AG04449 (cell line): ENCODE results near the gene USP15.

ENCODE experiments used
- CTCF ChIA-PET: fragments of 350-600 bp; formaldehyde crosslinking; extraction: SDS; loops from one replicate; lab custom pipeline; 2021; ENCODE audit warnings: antibody characterized with exemption; lab: Yijun Ruan, JAX
- POLR2A ChIA-PET: fragments of 400-600, 350-600 bp; formaldehyde crosslinking; extraction: SDS; loops from one replicate; lab custom pipeline; 2020; ENCODE audit warnings: antibody characterized with exemption, inconsistent platforms; lab: Yijun Ruan, JAX
- DNase-seq: peaks from one replicate; pipeline ENCODE4 v3.0.0-alpha.2; 2010; ENCODE audit warnings: low read depth, low spot score
- H3K4me3 ChIP-seq: 2 replicates; pipeline ENCODE4 v1.5.1; 2011; ENCODE audit warnings: low read depth, mild to moderate bottlenecking, control low read depth, low read length
- CTCF ChIP-seq: IDR thresholded peaks from one replicate; pipeline ENCODE4 v1.5.1; 2011; ENCODE audit warnings: mild to moderate bottlenecking, moderate library complexity, low read length, control low read depth, inconsistent platforms; ENCODE audit not compliant: insufficient read depth; ENCODE audit errors: missing control alignments

USP15 gene

GRCh38 chr12:62308201-62308600, 48.0 kb downstream of the USP15 start:
- POLR2A ChIA-PET = no interaction called here
- H3K4me3 ChIP-seq = no peak overlapping the region
- CTCF ChIA-PET = interaction anchor here (1.0 kb wide), 1 partner anchor 77 kb away, joined by 3 read pairs; no protein-coding TSS in a partner anchor
- DNase-seq = no peak
- no peak for TF ChIP-seq CTCF

- ChIA-PET POLR2A (no interaction called here), CTCF (no interaction called here)
- DNase-seq = no peak
- TF ChIP-seq CTCF = no peak
- H3K4me3 ChIP-seq = no peak overlapping the region
Observed at GRCh38 chr12:62313727-62314380, 53.6 kb downstream of the USP15 start.

- POLR2A ChIA-PET = no interaction called here
- H3K4me3 ChIP-seq = no peak overlapping the region
- TF ChIP-seq CTCF = no peak
- CTCF ChIA-PET = no interaction called here
- no peak for DNase-seq
Observed at GRCh38 chr12:62317017-62317416, 56.8 kb downstream of the USP15 start.

- POLR2A ChIA-PET = no interaction called here
- no peak overlapping the region for H3K4me3 ChIP-seq
- DNase-seq = no peak
- TF ChIP-seq CTCF = no peak
- CTCF ChIA-PET = no interaction called here
Observed at GRCh38 chr12:62319058-62319457, 58.9 kb downstream of the USP15 start.

DNA sequence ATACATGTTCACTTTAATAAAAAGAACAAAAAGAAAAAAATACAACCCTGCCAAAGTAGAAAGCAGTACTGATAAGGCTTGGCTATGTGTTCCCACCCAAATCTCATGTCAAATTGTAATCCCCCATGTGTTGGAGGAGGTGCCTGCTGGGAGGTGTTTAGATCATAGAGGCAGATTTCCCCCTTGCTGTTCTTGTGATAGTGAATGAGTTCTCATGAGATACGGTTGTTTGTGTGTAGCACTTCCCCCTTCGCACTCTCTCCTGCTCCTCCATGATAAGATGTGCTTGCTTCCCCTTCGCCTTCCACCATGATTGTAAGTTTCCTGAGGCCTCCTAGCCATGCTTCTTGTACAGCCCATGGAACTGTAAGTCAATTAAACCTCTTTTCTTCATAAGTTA, 59.9 kb downstream of the USP15 start:
- TF ChIP-seq CTCF = no peak
- ChIA-PET CTCF (no interaction called here), POLR2A (no interaction called here)
- H3K4me3 ChIP-seq = no peak overlapping the region
- DNase-seq = no peak

DNA sequence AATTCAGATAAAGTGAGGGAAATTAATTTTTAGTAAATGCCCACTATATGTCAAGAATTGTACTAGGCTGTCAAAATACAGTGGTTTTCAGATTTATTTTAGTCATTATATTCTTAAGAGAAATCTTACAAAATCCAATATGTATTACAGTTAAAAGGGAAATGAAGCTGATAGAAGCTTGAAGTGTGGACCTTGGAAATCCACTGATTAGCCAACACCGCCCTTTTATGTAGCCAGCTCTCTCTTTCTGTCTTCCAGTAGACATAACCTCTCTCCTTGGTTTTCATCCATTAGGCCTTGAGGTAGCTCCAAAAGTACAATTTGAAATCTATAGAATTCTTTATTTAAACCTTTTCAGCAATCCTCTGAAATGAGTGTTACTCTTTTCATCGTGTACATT, 63.2 kb downstream of the USP15 start:
- no peak for TF ChIP-seq CTCF
- CTCF ChIA-PET = no interaction called here
- POLR2A ChIA-PET = no interaction called here
- no peak for DNase-seq
- H3K4me3 ChIP-seq = no peak overlapping the region
